HG02588 (cell line): Measurements from ENCODE around the gene IAH1.

ENCODE experiments used
- ATAC-seq: cut with Tn5 transposase; IDR thresholded peaks from one replicate; pipeline ENCODE4 v1.9.1; 2021; ENCODE audit warnings: mild to moderate bottlenecking, moderate library complexity; ENCODE audit not compliant: unreplicated experiment

The IAH1 gene

DNA sequence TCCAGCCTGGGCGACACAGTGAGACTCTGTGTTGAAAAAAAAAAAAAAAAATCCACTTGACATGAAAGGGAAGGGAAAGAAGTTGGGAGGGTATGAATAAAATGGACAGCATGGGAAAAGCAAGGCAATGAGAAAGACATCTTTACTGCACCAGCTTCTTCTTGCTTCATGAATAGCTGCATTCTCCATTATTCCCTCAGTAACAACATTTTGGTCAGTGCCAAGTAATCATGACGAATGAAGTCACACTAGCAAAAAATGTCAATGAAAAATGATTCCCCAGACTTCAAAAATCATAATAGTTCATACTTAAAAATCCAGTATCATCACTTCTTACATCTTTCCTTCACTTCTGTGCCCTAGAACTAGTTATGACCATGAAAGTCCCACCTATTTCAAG, 50.9 kb downstream of the IAH1 start:
- ATAC-seq: no peak

DNA sequence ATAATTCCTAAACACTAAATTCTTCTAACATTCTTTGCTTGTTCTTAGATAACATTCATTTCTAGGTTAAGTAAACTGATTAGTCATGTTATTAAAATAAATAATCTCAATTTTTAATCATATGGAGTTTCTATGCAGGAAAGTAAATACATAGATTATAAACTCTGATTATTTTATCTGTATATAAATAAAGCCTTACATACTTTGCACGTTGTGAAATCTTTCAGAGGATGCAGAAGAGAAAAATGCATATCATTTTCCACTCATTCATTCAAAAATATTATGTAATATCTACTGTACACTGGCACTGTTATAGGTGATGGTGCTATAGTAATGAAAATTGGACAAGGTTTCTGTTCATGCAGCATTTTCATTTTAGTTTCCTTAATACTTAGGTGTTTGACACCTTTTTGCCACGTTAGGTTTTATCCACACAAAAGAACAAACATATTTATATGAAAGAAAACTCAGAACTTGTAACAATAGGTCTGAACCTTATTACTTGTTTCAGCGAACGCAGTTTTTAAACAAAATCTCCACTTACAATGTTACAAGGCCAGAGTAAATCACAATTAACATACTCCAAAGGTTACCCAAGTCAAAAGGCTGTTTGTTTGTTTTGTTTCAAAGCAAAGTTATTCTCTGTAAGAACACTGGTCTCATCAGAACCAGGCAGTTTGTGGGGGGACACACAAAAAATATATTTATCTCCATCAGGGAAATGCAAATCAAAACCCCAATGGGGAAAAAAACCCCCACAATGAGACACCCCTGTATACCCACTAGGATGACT, 53.8 kb downstream of the IAH1 start:
- no peak for ATAC-seq

DNA sequence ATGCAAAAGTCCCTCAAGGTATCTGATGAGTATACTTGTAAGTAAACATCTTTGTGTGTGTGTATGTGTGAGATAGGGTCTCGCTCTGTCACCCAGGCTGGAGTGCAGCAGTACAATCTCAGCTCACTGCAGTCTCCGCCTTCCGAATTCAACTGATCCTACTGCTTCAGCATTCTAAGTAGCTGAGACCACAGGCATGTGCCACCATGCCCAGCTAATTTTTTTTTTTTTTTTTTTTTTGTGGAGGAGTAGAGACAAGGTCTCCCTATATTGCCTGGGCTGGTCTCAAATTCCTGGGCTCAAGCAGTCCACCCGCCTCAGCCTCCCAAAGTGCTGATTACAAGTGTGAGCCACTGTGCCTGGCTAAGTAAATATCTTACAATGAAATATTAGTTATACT, 58.1 kb downstream of the IAH1 start:
- no peak for ATAC-seq

DNA sequence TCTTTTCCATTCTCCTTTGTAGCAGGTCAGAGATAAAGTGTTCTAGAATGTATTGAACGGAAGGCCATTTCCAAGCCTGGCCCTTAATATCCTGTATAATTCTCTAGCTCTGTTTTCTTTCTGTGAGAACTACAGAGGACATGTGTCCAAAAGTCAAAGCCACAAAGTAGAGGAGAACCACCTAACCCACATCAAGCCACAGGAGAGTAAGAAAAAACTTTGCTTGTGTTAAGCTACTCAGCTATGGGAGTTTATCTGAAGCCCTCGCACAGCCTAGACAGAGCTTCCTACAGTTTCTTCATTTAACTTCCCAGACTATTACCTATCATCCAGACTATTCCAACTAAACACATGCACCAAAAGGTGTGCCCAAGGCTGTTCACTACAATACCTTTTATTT, 59.3 kb downstream of the IAH1 start:
- no peak for ATAC-seq

DNA sequence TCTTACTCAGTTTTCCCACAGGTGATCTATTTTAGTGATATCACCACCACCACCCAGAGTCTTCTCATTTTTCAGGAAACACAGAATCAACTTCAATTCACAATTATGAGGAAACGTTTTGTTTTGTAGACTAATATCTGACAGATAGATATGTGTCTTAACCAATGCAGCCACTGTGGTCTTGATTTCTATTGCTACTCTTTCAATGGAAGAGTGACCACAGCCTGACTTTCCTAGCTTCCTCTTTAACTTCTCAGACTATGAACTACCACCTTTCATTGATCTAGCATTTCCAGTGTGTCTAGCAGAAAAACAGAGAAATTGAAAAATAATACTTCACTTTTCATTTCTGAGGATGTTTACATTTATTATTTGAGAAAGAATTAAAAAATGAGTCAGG, 60.8 kb downstream of the IAH1 start:
- ATAC-seq: no peak

DNA sequence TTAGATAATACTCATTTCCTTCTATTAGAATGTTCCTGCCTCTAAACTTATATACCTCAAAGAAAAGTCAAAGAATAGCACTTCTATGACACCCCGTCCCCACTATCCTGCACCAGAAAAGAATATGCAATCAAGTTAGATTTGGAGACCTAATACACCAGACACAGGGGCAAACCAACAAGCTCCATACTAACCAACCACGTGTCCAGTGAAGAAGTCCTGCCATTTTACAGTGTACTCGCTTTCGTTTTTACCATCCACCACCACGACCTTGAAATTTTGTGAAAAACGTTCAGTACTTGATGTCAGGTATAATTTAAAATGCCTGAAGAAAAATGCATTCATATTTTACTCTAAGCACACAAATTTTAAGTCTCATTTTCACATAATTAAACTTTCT, 62.2 kb downstream of the IAH1 start:
- ATAC-seq: no peak

DNA sequence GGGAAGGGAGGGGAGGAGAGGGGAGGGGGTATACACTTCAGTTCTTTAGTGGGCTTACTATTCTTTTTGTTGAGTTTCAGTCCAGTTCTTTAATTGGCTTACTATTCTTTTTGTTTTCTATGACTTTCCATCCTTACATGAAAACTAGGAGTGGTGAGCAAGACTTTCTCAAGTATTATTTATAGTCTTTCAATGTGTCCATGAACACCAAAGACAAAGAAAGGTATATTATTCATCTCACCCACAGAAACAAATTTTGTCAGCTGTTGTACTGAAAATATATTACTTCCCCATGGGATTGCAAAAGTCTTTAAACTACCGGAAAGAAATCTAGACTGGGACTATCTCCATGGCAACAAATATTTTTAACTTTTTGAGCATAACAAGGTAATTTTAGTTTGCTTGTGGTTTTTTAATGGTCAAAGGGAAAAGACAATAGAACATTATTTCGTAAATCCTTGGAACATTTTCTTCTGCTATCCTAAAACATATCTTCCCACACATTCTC, 63.7 kb downstream of the IAH1 start:
- no peak for ATAC-seq
